ENCODE data around the gene ISYNA1. TPM values are rescaled to one million over a fixed set of nuclear protein-coding genes. Genes with fewer than 3 reads are reported as not detected.
A peak's percentile ranks its signal among the peaks of the same experiment; 100 is the strongest.

The ISYNA1 gene
- total and polyA plus RNA-seq, 2 of the 13 experiments (the other 11 are each of a cell fraction or from before 2014, with no cell fraction given) = 29.6 to 48.5 TPM

GRCh38 chr19:18439025-18439909 lies 1.3 kb upstream of the ISYNA1 start (continued):
- TF ChIP-seq SSRP1 (CRISPR knock-in tag; IDR thresholded peaks at IDR 0.05) (no peak), ZKSCAN8 (CRISPR knock-in tag; IDR thresholded peaks at IDR 0.05; ENCODE audit: borderline replicate concordance) (no peak), ATF1 (CRISPR knock-in tag; IDR thresholded peaks at IDR 0.05) (no peak), ATF3 (CRISPR knock-in tag; IDR thresholded peaks at IDR 0.05) (no peak), MEIS2 (CRISPR knock-in tag; IDR thresholded peaks at IDR 0.05) (peak; percentile 6; the same call in 1 of the 2 replicates), KMT2B (CRISPR knock-in tag; IDR thresholded peaks at IDR 0.05) (no peak), CBFB (CRISPR knock-in tag; IDR thresholded peaks at IDR 0.05) (no peak), ZBTB25 (CRISPR knock-in tag; IDR thresholded peaks at IDR 0.05) (no peak), MLXIP (CRISPR knock-in tag; IDR thresholded peaks at IDR 0.05; ENCODE audit: borderline replicate concordance) (no peak), SOX6 (IDR thresholded peaks at IDR 0.05) (no peak), SOX6 (CRISPR knock-in tag; IDR thresholded peaks at IDR 0.05) (no peak), PATZ1 (CRISPR knock-in tag; IDR thresholded peaks at IDR 0.05) (peak; percentile 40; the same call in 1 of the 2 replicates), REXO4 (CRISPR knock-in tag; IDR thresholded peaks at IDR 0.05; ENCODE audit: borderline replicate concordance) (no peak), CHD4 (IDR thresholded peaks at IDR 0.05; ENCODE audit: borderline replicate concordance, low read length) (peak; percentile 57; the same call in 1 of the 2 replicates), ZNF503 (CRISPR knock-in tag; IDR thresholded peaks at IDR 0.05) (no peak), BRCA1 (CRISPR knock-in tag; IDR thresholded peaks at IDR 0.05) (no peak), TCF7 (IDR thresholded peaks at IDR 0.05; ENCODE audit: low read depth) (peak; percentile 14; the same call in 1 of the 2 replicates), RBM22 (optimal IDR thresholded peaks at IDR 0.05; ENCODE audit: low read length) (no peak), MZF1 (CRISPR knock-in tag; IDR thresholded peaks at IDR 0.05; ENCODE audit: borderline replicate concordance) (no peak), TBX2 (CRISPR knock-in tag; IDR thresholded peaks at IDR 0.05; ENCODE audit: borderline replicate concordance) (no peak)
